ENCODE results near the gene KDR. TPM values are rescaled to one million over a fixed set of nuclear protein-coding genes. Genes with fewer than 3 reads are reported as not detected.

Gene KDR
- polyA plus RNA-seq, 4 donors = 53.9 to 77.1 (median 60.2) TPM

DNA sequence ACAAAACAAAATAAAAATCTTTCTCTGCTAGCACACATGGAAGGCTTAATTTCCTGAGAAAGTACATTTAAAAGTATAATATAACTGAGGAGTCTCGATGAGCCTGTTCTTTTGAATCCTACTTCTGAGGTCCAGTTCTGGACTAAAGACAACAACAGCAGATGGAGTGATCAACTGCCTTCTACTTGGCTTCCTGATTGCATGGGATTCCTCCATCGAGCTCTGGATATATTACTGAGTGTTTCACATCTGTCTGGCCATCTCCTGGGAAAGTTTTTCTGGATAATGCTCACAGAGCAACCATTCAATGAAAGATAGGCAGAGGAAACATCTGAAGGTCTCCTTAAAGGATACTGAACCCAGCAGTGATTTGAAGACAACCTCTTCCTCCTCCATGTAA lies 42.6 kb downstream of the KDR start:
- DNase-seq (ENCODE audit: low read depth in 4 of 4, low spot score in 3 of 4) = no peak

DNA sequence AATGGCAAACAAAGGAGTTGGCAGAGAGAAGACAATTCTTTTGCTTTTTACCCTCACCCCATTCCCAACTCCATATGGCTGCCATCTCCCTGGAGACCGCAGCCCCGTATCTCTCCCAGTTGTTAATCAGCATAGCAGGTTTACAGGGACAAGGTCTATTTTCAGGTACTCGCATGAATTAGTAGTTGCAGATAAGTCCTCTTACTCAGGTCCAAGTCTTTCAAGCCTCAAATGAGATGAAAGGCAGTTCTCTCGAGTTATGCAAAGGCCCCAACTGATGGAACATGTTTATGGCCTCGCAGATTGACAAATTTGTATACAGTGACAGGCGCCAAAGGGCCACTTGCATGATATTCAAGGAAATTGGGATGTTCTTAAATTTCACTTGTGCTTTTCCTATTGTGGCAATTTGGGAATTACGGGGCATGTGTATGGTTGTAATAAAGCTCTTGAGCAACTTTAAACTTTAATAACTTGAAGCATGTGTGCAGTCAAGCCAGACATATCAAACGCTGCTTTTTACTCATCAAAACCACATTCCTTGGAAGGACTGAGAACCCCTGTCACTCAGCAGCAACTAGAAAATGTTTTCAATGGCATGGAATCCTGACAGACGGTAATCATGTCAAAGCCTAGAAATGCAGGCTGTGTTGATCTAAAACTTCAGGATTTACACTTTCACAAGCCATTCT lies 45.1 kb downstream of the KDR start:
- DNase-seq (ENCODE audit: low read depth in 4 of 4, low spot score in 3 of 4) = no peak

DNA sequence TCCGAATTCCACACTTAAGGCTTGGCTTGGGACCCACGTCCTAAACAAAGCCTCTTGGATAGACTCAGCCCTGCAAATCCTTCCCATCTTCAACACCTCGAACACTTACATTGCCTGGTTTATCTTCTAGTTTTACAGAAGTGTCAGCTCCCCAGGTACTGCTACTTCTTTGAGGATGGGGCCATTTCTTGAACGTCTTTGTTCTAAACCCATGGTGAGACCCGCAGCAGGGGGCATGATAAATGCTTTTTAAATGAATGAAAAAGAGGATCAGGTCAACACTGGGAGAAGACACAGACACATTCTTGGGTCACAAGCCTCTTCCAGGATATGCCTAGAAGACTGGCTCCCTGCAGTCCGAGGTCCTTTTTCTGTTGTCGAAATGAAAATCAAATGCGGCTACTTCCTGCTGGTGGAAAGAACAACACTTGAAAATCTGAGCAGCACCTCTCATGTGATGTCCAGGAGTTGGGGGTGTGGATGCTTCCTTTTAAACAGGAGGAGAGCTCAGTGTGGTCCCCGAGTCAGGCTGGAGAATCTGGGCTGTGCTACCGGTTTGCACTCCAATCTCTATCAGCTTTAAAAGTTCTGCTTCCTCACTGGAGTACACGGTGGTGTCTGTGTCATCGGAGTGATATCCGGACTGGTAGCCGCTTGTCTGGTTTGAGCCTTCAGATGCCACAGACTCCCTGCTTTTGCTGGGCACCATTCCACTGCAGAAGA lies 45.8 kb downstream of the KDR start:
- DNase-seq (ENCODE audit: low read depth in 4 of 4, low spot score in 3 of 4) = no peak

DNA sequence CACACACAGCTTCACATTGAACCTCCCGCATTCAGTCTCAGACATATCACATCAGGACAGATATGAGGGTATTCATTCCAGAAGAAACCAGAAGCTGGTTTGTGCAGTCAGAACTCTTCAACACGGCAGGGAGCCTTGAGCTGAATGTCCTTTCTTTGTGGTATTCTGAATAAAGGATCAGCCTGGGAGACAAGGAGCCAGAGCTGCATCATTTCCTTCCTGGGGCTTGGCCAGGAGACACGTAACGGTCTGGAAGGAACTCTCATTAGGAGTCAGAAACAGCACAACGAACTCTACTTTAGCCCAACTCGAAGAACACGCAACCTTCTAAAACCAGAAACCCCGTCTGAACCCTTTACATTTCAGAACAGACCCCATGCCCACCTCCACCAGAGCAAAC lies 46.4 kb downstream of the KDR start:
- no peak for DNase-seq (ENCODE audit: low read depth in 4 of 4, low spot score in 3 of 4)

DNA sequence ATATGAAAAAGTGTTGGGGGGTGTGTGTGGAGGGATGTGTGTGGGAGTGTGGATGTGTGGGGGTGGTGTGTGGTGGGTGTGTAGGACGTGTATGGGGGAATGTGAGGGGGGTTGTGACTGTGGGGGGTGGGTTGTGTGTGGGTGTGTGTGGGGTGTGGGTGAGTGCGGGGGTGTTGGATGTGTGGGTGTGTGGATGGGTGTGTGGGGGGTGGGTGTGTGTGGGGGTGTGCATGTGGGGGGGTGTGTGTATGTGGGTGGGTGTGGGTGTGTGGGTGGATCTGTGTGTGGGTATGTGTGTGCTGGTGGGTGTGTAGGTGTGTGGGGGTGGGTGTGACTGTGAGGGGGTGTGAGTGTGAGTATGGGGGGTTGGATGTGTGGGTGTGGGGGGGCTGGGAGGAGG lies 47.8 kb downstream of the KDR start:
- DNase-seq (ENCODE audit: low read depth in 4 of 4, low spot score in 3 of 4) = no peak

DNA sequence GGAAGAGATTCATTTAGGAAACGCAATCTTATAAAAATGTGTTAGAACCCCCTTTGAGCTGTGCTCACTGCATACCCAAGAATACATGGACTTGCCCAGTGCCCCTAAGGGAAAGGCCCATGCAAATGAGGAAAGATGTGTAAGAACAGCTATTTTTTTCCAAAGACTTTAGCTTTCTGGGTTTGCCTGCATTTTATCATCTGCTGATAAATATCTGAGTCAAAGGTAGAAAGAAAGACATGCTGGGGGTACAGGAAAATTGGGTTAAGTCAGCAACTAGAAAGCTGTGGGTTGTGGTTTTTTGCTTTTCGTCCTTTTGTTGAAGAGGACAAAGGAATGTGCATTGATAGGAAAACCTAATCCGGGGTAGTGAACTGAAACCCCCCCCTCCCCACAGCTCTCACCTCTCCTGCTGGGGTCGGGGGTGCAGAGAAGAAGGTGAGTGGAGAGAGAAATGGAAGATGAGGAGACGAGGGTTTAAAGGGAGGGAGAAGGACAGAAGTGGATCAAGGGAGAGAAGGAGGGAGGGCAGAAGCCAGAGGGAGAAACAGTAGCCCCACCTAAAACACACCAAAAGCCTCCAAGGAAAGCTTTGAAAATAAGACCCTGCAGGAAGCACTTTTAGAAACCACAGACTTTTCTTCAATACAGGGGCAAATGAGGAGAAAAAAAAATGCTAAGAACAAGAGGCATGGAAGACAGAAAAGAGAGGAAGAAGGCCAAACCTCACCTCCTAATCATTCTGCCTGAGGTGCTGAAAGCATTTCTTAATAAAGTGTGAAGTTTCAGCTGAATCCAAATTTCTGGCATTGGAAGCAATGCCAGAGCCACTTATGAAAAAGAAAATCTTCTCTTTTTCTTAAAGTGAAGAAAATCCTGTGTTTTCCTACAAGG lies 49.3 kb downstream of the KDR start:
- DNase-seq (ENCODE audit: low read depth in 4 of 4, low spot score in 3 of 4) = no peak

DNA sequence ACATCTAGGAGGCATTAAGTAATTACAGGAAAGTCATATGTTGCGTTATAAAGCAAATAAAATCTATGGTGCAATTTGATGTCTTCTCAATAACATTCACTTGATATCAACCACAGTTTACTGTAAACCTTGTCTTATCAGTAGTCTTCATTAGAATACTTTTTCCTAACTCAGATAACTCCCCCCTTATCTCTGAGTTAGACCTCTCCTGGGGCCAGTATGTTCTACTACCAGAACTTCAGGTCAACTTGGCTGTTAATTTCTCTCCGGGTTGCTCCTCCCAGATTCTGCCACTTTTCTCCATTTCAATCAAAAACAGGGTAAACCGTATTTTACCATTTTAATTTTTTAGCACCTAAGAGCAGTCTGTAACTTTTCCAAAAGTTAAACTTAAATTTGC lies 50.0 kb downstream of the KDR start:
- DNase-seq (ENCODE audit: low read depth in 4 of 4, low spot score in 3 of 4) = no peak

DNA sequence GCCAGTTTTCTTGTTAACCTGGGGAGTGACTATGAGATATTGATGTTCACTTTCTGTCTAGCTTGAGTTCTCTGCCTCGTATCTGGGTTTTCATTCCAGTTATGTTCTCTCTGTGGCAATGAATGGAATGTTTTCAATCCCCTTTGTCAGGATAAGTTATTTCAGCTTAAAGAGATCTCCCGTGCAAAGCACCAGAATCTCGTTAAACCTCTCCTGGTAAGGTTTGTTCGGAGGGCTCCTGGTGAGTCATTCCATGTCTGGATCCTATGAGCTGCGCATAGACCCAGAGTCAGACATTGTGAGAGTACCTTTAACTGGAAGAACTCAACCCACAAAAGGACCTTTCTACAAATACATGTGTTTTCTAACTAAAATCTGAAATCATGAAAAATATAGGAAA lies 51.0 kb downstream of the KDR start:
- no peak for DNase-seq (ENCODE audit: low read depth in 4 of 4, low spot score in 3 of 4)

DNA sequence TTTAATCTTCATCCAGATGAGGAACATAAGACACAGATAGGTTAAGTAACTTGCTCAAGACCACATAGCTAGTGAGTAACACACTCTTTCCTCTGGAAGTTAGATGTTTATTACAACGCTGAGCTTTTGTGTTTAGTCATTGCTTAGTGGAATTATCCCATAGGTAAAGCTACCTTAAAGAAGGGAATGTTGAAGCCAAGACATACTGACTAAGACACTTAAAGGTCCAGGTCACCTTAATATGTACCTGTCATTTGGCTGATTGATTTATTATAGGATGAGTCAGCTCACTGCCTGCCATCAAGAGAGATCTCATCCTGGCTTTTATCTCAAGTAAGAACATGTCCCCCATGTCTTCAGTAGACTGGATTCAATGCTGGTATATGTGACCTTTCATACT lies 53.4 kb downstream of the KDR start:
- no peak for DNase-seq (ENCODE audit: low read depth in 4 of 4, low spot score in 3 of 4)

DNA sequence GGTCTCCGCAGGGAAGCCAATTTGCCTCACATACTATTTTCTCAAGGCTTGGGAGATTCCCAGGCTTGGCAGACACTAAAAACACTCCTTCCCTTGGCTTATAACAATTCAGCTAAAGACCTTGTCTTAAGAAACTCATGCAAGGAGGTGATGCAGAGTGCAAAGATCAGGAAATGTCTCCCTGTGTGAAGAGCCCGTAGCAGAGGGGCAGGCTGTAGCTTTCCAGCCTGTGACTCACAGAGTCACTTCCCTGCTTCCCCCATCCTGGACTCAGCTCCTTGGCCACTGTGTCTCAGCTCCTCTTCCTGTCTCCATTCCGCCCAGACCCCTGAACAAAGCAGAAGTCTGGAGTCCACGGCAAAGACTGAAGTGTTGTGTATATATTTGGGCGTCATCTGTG lies 56.1 kb downstream of the KDR start:
- no peak for DNase-seq (ENCODE audit: low read depth in 4 of 4, low spot score in 3 of 4)

DNA sequence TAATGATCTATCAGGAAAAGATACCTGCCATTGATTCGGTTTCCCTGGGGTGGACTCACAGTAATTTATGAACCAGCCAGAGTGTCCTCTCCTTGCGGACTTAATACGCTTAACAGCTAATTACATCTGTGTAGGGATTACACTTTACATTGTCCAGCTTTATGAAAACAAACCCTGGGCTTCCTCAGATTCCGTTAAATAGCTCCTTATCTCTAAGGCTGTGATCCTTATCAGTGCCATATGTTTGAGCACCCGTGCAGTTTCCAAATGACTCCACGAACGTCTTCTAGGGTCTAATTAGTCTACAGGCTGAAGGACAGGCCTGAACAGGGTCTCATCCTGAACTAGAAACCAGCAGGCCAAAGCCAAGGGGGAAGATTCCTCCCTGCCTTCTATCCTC lies 56.9 kb downstream of the KDR start:
- DNase-seq (ENCODE audit: low read depth in 4 of 4, low spot score in 3 of 4) = no peak

DNA sequence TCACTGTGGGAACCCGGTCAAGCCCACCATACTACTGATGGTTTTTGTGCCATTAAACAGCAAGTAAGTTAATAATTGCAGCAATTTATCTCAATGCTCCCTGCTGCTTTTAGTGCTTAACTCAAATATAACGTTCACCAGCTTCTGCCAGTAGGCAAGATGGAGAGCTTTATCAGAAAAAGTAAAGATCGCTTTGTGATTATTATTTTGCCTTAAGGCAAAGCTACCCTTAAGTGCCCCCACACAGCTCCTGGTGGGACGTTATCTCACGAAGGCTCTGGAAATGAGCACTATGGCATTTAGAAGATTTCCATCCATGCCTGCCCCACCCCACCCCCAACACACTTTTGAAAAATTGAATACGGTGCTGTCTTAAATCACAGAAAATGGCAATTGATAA lies 59.4 kb downstream of the KDR start:
- DNase-seq (ENCODE audit: low read depth in 4 of 4, low spot score in 3 of 4) = no peak

DNA sequence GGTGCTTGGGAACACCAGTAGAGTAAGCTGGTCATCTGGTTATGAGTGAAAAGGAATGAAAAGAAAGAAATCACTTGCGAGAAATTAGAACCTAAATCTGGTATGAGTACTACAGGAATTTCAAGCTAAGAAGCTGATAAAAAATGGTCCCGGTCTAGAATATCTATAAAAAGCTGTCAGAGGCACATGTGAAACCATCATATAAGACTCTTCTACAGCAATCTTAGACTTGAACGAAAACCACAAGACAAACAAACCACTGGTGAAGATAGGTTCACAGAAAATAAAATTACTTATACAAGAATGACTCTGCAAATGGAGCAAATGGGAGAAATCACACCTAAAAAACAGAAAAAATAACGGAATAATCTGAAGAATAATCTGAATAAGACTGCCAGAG lies 69.9 kb downstream of the KDR start:
- no peak for DNase-seq (ENCODE audit: low read depth in 4 of 4, low spot score in 3 of 4)

DNA sequence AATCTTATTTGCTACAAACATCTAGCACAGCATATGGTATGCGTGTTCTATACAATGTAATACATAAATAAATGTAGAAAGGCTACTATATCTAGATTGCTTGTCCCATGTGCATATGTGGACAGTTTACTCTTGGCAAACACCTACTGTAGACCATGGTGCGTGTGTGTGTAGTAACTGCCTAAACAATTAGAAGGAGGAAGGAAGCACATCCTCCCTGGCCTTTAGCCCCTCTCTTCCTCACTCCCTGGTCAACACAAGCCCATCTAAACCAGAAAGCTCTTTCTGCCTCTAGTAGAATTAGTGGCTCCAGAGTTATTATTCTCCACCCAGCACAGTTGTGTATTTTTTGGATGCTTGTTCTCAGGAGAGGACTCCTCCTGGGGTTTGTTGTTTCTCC lies 73.9 kb downstream of the KDR start:
- no peak for DNase-seq (ENCODE audit: low read depth in 4 of 4, low spot score in 3 of 4)

DNA sequence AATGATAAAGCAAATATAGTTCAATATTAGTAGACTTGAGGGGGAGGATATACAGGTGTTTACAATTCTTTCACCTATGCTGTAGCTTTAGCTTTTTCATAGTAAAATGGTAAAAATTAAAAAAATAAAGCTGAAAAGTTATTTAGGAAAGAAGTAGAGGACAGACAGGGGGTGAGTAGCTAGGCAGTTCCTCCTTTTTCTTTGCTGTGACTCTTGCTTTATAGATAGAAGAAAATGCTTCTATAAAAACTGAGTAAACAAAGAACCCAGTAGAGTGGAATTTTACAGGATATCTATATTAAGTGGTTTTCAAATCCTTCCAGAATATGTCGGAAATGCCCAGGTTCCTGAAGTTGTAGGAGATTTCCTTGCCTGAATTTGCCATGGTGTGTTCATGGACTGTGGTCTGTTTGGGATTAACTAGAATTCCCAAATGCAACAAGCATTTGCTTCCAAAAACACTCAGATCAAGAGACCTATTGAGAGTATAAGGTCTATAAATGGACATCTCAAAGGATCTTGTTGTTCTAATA lies 74.9 kb downstream of the KDR start:
- no peak for DNase-seq (ENCODE audit: low read depth in 4 of 4, low spot score in 3 of 4)

DNA sequence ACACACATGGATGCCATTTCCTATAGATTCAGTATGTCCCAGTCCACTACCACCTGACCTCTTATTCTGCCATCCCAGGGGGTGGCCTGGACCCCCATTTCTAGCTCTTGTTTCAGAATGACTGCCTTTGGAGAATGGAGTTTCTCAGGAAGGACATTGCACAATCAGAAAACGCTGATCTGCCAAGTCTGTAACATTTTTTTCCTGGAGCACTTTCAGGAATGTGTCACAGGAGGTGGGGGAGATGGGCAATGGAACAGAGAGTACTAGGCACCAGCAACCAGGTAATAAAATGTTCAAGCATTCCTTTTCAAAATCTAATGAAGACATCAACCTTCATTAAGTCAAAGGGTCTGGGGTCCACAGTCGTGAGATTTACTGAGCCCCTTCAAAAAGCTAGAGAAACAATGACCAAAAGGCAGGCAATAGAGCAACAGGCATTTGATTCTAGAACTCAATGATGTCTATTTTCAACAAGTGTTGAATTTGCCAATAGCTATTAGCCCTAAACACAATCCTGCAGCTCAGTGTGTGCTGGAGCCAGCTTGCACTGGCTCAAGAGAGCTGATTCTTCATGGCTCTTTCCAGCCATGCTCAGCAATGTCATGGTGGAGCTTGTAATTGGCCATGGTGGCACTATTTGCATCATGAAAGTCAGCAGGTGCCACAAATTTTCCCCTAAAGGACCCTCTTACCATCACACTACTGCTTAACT lies 87.1 kb downstream of the KDR start:
- DNase-seq (ENCODE audit: low read depth in 4 of 4, low spot score in 3 of 4) = no peak

DNA sequence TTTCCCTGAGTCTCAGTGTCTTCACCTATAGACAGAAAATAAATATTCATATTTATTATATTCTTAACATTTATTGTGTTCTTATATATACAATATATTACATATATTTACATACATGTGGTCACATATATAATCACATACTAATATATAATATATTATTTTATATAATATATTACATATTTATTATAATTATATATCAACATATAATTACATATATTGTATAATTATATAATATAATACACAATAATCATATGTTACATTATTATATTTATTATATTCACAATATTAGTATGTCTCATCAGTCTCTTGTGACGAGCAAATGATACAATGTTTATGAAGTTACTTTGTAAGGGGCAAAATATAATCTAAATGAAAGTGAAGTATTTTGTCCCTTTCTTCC lies 87.7 kb downstream of the KDR start:
- DNase-seq (ENCODE audit: low read depth in 4 of 4, low spot score in 3 of 4) = no peak

DNA sequence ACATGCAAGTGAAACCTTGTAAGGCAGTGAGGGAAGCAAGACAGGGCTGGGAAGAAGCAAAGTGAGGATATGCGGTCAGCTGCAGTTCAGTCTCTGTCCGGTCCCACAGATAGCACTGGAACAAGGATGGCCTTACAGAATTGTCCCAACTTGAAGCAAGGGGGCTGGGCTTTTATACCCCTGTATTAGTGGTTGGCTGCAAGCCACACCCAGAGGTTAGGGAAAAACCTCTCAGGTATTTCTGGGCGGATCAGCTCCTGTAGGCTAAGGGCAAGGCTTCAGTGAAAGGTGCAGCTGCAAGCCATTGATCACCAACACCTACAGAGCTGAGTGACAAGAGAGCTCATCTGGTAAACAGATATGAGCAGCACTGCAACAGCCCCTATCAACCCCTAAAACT lies 89.0 kb downstream of the KDR start:
- no peak for DNase-seq (ENCODE audit: low read depth in 4 of 4, low spot score in 3 of 4)

DNA sequence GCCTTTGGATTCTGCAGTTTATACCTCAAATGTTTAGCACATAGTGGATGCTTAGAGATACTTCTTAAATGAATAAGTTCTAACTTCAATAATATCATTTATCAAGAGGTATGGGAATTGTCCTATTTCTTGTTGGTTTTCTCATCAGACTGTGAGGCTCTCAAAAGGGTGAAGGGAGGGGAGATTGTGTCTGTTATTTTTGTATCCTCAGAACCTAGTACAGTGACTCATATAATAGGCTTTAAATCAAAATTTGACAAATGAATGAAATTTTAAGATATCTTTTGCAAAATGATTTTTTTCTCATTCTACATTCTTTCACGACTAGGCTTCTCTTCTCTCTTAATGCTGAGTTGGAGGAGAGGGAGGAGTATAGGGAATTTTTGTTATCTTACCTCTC lies 89.5 kb downstream of the KDR start:
- no peak for DNase-seq (ENCODE audit: low read depth in 4 of 4, low spot score in 3 of 4)

DNA sequence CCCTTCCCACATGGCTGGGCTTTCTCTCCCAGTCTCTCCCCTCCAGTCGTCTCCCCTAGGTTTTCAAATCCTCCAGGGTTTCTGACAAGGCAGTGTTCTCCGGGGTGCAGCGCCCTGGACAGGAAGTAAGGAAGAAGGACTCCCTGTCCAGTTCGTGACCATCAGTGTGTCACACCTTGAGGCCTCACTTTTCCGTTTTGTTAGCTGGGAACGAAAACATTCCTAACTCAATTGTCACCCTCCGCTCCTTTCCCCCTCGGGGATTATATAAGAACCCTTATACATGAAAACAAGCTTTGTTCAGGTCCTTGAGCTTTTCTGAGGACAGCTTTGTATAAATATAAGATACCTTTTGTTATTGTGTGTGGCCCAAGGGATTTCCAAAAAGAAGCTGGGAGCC lies 92.1 kb downstream of the KDR start:
- DNase-seq (ENCODE audit: low read depth in 4 of 4, low spot score in 3 of 4) = no peak

DNA sequence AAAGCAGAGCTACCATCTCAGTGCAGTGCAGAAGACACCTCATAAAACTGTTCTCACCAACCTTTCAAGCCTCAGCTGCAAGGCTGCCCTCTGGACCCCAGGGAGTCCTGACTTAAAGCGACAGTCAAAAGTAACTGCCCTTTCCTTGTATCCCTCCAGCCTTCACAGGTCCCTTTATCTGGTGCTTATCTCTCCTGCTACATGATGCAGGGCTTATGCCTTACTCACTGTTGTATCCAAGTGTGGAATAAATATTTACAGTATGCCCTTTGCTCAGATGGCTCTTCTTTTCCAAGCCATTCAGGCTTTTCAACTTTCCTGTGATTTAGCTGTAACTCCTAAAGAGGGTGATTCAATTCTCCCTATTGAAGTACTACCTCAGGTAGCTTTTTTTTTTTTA lies 92.6 kb downstream of the KDR start:
- no peak for DNase-seq (ENCODE audit: low read depth in 4 of 4, low spot score in 3 of 4)

Measured in right renal pelvis (tissue), 4 donors.